ENCODE results near the gene RING1. TPM values are rescaled to one million over a fixed set of nuclear protein-coding genes. Genes with fewer than 3 reads are reported as not detected.

The RING1 gene
- 10 to 100 TPM; 43.4 to 55.1 (median 52.1) TPM for total RNA-seq (2021; fragmentation: NEBNext Ultra II Directional; extraction: Animal tissue kit (Norgen Biotek cat#: 25700))
- long read RNA-seq, partial matches to known transcripts: 4 of 4 reads
- long read RNA-seq, other reads (novel, unspliced or antisense): 0 of 4 reads

- peak; percentile 61 for DNase-seq
- Mint-ChIP-seq H3K27ac (peak within 1 kb of the TSS; percentile 97), H3K4me1 (ENCODE audit: low read depth) (peaks cover 58% of the 10 kb centered on the region)
These were observed at the start of gene RING1 for GRCh38 chr6:33208091-33208967. TSS of gene RING1 (plus strand) at chr6:33208500. CDS start at chr6:33208823, 323 bp downstream.

GRCh38 chr6:33160096-33160495 is 48.2 kb upstream of the RING1 start:
- no peak for DNase-seq
- H3K36me3 Mint-ChIP-seq (ENCODE audit: low read depth): no peaks in the 10 kb centered on the region
- TF ChIP-seq CTCF (IDR thresholded peaks at IDR 0.05): no peak
- H3K27ac Mint-ChIP-seq: no peak overlapping the region
- no peak overlapping the region for H3K4me3 Mint-ChIP-seq
- H3K9me3 Mint-ChIP-seq: no peaks in the 10 kb centered on the region
- peaks cover 27% of the 10 kb centered on the region for H3K27me3 Mint-ChIP-seq (ENCODE audit: insufficient read depth)
- H3K4me1 Mint-ChIP-seq (ENCODE audit: low read depth): peaks cover 21% of the 10 kb centered on the region

More at GRCh38 chr6:33208091-33208967, at the start of gene RING1:
- Mint-ChIP-seq H3K9me3 (no peaks in the 10 kb centered on the region), H3K27me3 (ENCODE audit: insufficient read depth) (peaks cover 13% of the 10 kb centered on the region), H3K4me3 (peak within 1 kb of the TSS; percentile 91), H3K36me3 (ENCODE audit: low read depth) (peaks cover 35% of the 10 kb centered on the region)
- no peak for TF ChIP-seq CTCF (IDR thresholded peaks at IDR 0.05)

GRCh38 chr6:33160728-33161344 is 47.5 kb upstream of the RING1 start:
- peaks cover 21% of the 10 kb centered on the region for H3K4me1 Mint-ChIP-seq (ENCODE audit: low read depth)
- peak overlapping the region; percentile 83 for H3K4me3 Mint-ChIP-seq
- DNase-seq: peak; percentile 92
- H3K9me3 Mint-ChIP-seq: no peaks in the 10 kb centered on the region
- no peaks in the 10 kb centered on the region for H3K36me3 Mint-ChIP-seq (ENCODE audit: low read depth)
- peaks cover 25% of the 10 kb centered on the region for H3K27me3 Mint-ChIP-seq (ENCODE audit: insufficient read depth)
- peak overlapping the region; percentile 64 for H3K27ac Mint-ChIP-seq
- no peak for TF ChIP-seq CTCF (IDR thresholded peaks at IDR 0.05)

GRCh38 chr6:33161354-33162331 is 46.7 kb upstream of the RING1 start:
- Mint-ChIP-seq H3K27ac (peak overlapping the region; percentile 64), H3K9me3 (no peaks in the 10 kb centered on the region), H3K36me3 (ENCODE audit: low read depth) (no peaks in the 10 kb centered on the region), H3K4me1 (ENCODE audit: low read depth) (peaks cover 21% of the 10 kb centered on the region), H3K4me3 (peak overlapping the region; percentile 83), H3K27me3 (ENCODE audit: insufficient read depth) (peaks cover 31% of the 10 kb centered on the region)
- TF ChIP-seq CTCF (IDR thresholded peaks at IDR 0.05): peak; percentile 94
- peak; percentile 53 for DNase-seq

GRCh38 chr6:33163540-33163939 is 44.8 kb upstream of the RING1 start:
- peaks cover 26% of the 10 kb centered on the region for H3K27me3 Mint-ChIP-seq (ENCODE audit: insufficient read depth)
- H3K4me3 Mint-ChIP-seq: no peak overlapping the region
- no peak for DNase-seq
- no peaks in the 10 kb centered on the region for H3K9me3 Mint-ChIP-seq
- H3K27ac Mint-ChIP-seq: no peak overlapping the region
- peaks cover 21% of the 10 kb centered on the region for H3K4me1 Mint-ChIP-seq (ENCODE audit: low read depth)
- no peaks in the 10 kb centered on the region for H3K36me3 Mint-ChIP-seq (ENCODE audit: low read depth)
- TF ChIP-seq CTCF (IDR thresholded peaks at IDR 0.05): no peak
